Mucosa of rectum (tissue), 2 donors: ENCODE measurements around the gene HCK.

ENCODE experiments used
- H3K27ac ChIP-seq, 2 donors: one replicate each; pipeline ENCODE4 v1.7.0; 2013; ENCODE audit warnings: inconsistent platforms in 2 of 2, low read depth in 2 of 2, low read length in 2 of 2
- H3K27me3 ChIP-seq, 2 donors: one replicate each; pipeline ENCODE4 v1.7.0; 2013; ENCODE audit warnings: low read length in 2 of 2; ENCODE audit not compliant: control insufficient read depth in 2 of 2, insufficient read depth in 2 of 2
- H3K36me3 ChIP-seq, 2 donors: one replicate each; pipeline ENCODE4 v1.7.0; 2013; ENCODE audit warnings: low read length in 2 of 2; ENCODE audit not compliant: control insufficient read depth in 2 of 2, insufficient read depth in 2 of 2
- H3K4me1 ChIP-seq, 2 donors: one replicate each; pipeline ENCODE4 v1.7.0; 2013; ENCODE audit warnings: low read length in 2 of 2, mild to moderate bottlenecking in 1 of 2; ENCODE audit not compliant: control insufficient read depth in 2 of 2, insufficient read depth in 2 of 2
- H3K4me3 ChIP-seq, 2 donors: one replicate each; pipeline ENCODE4 v1.7.0; 2013; ENCODE audit warnings: low read length in 2 of 2
- H3K9ac ChIP-seq, 2 donors: one replicate each; pipeline ENCODE4 v1.7.0; 2013; ENCODE audit warnings: low read length in 2 of 2, low read depth in 1 of 2, mild to moderate bottlenecking in 1 of 2
- H3K9me3 ChIP-seq, 2 donors: one replicate each; pipeline ENCODE4 v1.7.0; 2013; ENCODE audit warnings: low read length in 2 of 2; ENCODE audit not compliant: control insufficient read depth in 2 of 2
- donor health status: healthy.
- donor health status: Normal muscosa, but diverticular disease.

HCK gene

DNA sequence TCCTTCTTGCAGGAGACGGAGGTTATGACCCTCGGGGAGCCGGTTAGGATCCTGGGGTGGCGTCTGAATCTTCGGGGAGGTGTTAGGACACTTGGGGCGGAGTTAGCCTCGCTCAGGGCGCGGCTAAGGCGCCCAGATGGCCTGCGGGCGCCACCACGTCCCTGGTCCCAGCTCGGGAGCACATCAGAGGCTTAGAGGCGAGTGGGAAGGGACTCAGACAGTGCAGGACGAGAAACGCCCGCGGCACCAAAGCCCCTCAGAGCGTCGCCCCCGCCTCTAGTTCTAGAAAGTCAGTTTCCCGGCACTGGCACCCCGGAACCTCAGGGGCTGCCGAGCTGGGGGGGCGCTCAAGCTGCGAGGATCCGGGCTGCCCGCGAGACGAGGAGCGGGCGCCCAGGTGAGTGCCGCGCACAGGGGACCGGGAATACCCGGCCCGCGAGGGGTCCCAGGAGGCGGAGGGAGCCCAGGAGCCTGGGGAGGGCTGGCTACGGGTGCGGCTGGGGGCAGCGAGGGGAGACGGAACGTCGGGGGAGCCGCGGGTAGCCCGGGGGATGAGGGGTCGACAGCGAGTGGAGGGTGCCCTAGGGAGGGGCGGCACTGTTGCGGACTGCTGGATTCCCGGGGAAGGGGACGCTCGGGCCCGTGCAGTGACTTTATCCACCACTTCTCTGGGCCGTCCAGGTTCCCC is at the start of gene HCK:
TSS of gene HCK (plus strand) at position 153 of the 688 bp plus-strand sequence.
- Histone ChIP-seq H3K27ac (peak within 1 kb of the TSS; percentile 55 to 67), H3K36me3 (no peaks in the 10 kb centered on the region), H3K9me3 (no peaks in the 10 kb centered on the region), H3K27me3 (peaks cover 20 to 39% of the 10 kb centered on the region in 2 donors), H3K9ac (peak within 1 kb of the TSS; percentile 10 to 32), H3K4me1 (peaks cover 0 to 4% of the 10 kb centered on the region in 2 donors), H3K4me3 (peak within 1 kb of the TSS; percentile 33 to 48)

DNA sequence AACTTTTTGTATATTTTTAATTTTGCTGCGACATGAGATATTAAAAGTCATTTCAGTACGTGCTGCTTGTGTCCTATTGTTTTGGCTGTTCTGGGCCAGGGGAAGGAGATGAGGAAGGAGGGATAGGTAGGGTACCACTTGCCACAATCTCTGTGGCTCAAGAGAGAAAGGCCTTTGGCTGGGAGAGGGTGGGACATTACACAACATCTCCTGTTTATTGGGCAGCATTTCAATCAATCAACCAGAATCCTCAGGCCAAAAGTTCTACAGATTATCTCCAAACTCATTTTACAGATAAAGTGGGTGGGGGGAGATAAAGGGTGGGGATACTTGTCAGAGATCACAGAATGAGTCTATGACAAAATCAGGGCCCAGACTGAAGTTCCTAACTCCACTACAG is 48.7 kb upstream of the HCK start:
- Histone ChIP-seq H3K36me3 (no peaks in the 10 kb centered on the region), H3K4me3 (no peak overlapping the region), H3K4me1 (no peaks in the 10 kb centered on the region), H3K27ac (no peak overlapping the region), H3K9ac (no peak overlapping the region), H3K9me3 (no peaks in the 10 kb centered on the region), H3K27me3 (no peaks in the 10 kb centered on the region)

- no peak overlapping the region for H3K27ac ChIP-seq
- H3K27me3 ChIP-seq: peaks cover 0 to 3% of the 10 kb centered on the region in 2 donors
- H3K36me3 ChIP-seq: no peaks in the 10 kb centered on the region
- H3K4me3 ChIP-seq: no peak overlapping the region
- H3K9ac ChIP-seq: no peak overlapping the region
- no peaks in the 10 kb centered on the region for H3K9me3 ChIP-seq
- no peaks in the 10 kb centered on the region for H3K4me1 ChIP-seq
Measured at GRCh38 chr20:32004963-32005362, 47.1 kb upstream of the HCK start.

DNA sequence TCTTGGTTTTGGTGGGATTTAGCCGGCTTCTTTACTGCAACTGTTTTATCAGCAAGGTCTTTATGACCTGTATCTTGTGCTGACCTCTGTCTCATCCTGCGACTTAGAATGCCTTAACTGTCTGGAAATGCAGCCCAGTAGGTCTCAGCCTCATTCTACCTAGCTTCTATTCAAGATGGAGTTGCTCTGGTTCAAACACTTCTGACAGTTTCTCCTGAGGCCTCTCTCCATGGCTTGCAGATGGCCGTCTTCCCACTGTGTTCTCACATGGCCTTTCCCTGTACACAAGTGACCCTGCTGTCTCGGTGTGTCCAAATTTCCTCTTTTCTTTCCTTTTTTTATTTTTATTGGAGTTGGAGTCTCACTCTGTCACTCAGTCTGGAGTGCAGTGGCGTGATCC is 46.0 kb upstream of the HCK start:
- Histone ChIP-seq H3K27me3 (peaks cover 2 to 6% of the 10 kb centered on the region in 2 donors), H3K4me3 (no peak overlapping the region), H3K36me3 (no peaks in the 10 kb centered on the region), H3K27ac (no peak overlapping the region), H3K9ac (no peak overlapping the region), H3K9me3 (no peaks in the 10 kb centered on the region), H3K4me1 (no peaks in the 10 kb centered on the region)

GRCh38 chr20:32006841-32007786 is 44.9 kb upstream of the HCK start:
- no peak overlapping the region for H3K9ac ChIP-seq
- H3K4me1 ChIP-seq: no peaks in the 10 kb centered on the region
- no peaks in the 10 kb centered on the region for H3K9me3 ChIP-seq
- H3K27ac ChIP-seq: no peak overlapping the region
- H3K36me3 ChIP-seq: no peaks in the 10 kb centered on the region
- peaks cover 5 to 6% of the 10 kb centered on the region in 2 donors for H3K27me3 ChIP-seq
- no peak overlapping the region for H3K4me3 ChIP-seq

DNA sequence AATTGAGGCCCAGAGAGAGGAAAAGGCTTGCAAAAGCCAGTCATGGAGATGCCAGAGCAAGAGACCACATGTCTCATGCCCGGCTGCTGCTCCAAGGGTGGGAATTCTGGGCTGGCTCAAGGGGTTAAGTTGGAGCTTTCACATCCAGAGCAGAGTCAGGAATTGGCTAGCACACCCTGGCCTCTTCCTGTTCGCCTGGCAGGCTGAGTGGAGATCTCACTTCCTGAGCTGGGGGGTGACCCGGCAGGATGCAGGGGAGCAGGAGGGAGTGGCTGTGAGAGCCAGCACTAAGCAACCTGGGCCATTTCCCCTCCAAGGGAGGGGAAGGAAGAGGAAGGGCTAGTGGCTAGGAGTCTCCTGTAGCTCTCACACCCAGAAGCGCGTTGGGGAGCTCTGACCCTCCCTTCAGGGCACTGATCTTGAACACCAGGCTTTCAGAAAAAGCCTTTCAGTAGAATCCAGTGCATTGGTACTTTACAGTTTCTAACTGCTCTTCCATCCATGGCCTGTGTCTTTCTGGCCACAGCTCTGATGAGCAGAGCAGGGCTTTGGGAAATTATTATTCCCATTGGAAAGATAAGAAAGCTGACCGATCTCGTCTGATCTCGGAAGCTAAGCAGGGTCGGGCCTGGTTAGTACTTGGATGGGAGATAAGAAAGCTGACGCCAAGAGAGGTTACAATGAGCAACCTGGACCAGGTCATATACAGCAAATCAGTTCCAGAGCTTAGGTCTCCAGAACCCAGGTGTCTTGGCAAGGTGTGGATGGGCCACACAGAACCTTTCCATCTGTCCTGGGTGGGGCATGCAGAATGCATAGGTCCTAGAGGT is 44.0 kb upstream of the HCK start:
- Histone ChIP-seq H3K9ac (no peak overlapping the region), H3K9me3 (no peaks in the 10 kb centered on the region), H3K27ac (no peak overlapping the region), H3K4me1 (no peaks in the 10 kb centered on the region), H3K36me3 (no peaks in the 10 kb centered on the region), H3K4me3 (no peak overlapping the region), H3K27me3 (peaks cover 5 to 6% of the 10 kb centered on the region in 2 donors)

DNA sequence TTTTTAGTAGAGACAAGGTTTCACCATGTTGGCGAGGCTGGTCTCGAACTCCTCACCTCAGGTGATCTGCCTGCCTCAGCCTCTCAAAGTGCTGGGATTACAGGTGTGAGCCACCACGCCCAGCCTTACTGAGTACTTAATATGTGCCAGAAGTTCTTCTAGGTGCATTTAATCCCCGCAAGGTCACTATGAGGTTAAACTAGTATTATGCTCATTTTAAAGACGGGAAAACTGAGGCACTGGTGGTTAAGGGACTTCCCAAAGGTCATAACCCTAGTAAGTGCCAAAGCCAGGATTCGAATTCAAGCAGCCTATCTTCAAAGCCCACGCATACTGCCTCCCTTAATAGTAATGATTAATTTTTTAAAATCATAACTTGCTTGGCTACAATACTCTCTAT is 42.5 kb upstream of the HCK start:
- Histone ChIP-seq H3K27ac (no peak overlapping the region), H3K9ac (no peak overlapping the region), H3K4me1 (no peaks in the 10 kb centered on the region), H3K4me3 (no peak overlapping the region), H3K9me3 (no peaks in the 10 kb centered on the region), H3K27me3 (peaks cover 5 to 8% of the 10 kb centered on the region in 2 donors), H3K36me3 (no peaks in the 10 kb centered on the region)

DNA sequence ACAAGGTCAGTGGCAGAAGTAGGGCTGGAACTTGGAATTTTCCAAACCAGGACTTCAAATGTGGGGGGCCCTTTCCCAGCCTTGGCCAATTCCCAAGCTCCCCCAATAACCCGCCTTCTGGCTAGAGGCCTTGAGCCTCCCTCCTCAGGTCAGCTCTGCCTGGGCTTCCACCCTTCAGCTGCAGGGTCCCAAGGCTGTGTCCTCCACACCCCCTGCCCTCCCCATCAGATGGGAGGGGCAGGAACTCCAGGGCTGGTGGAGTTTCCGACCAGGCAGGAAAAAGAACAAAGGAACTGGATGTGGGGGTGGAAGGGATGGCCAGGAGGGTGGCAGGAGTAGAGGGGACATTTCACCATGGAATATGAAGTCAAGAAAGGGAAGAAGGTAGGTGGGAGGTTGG is 41.9 kb upstream of the HCK start, which contains the start of gene CCM2L:
TSS of gene CCM2L (plus strand) at position 338 of the 400 bp plus-strand sequence. CDS start at position 355, 17 bp downstream.
- H3K27ac ChIP-seq: no peak within 1 kb of the TSS
- H3K9me3 ChIP-seq: no peaks in the 10 kb centered on the region
- H3K4me1 ChIP-seq: no peaks in the 10 kb centered on the region
- no peak within 1 kb of the TSS for H3K9ac ChIP-seq
- H3K27me3 ChIP-seq: peaks cover 8 to 14% of the 10 kb centered on the region in 2 donors
- H3K4me3 ChIP-seq: no peak within 1 kb of the TSS
- H3K36me3 ChIP-seq: no peaks in the 10 kb centered on the region

DNA sequence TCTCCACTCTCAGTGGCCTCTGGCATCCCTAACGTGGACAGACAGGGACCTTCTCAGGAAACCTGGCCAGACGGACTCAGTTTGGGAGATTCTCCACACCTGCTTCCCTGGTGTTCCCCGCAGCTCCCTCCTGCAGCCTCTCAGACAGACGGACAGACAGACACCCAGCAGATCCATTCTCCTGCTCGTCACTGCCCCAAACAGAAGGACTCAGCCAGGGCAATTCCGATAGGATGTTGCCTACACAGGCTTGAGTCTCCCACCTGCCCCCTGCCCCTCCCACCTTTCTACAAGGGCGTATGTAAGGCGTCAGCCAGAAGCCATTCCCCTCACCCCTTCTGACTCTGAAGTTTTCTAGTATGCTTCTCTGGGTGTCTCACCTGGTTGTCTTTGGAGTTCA is 41.4 kb upstream of the HCK start:
- H3K27me3 ChIP-seq: peaks cover 13 to 16% of the 10 kb centered on the region in 2 donors
- no peaks in the 10 kb centered on the region for H3K9me3 ChIP-seq
- H3K4me1 ChIP-seq: no peaks in the 10 kb centered on the region
- H3K4me3 ChIP-seq: no peak overlapping the region
- H3K9ac ChIP-seq: no peak overlapping the region
- no peaks in the 10 kb centered on the region for H3K36me3 ChIP-seq
- no peak overlapping the region for H3K27ac ChIP-seq
